Mesothelial cell of epicardium (in vitro differentiated cells): ENCODE measurements around the gene SAXO2. TPM values are rescaled to one million over a fixed set of nuclear protein-coding genes. Genes with fewer than 3 reads are reported as not detected.
"Not testable (repeated sequence)": the region's sequence is repeated elsewhere in the genome, so short reads cannot be mapped to it uniquely, and the experiment has no call there.

ENCODE experiments used
- DNase-seq, 2 experiments: peaks; one replicate each; pipeline ENCODE4 v3.0.0; 2021; ENCODE audit warnings: low spot score in 2 of 2; ENCODE audit not compliant: unreplicated experiment in 2 of 2
- H3K27ac Mint-ChIP-seq: 2 replicates; pipeline ENCODE4 v1.8.0; 2021; ENCODE audit warnings: mixed read lengths
- H3K27me3 Mint-ChIP-seq: 2 replicates; pipeline ENCODE4 v1.8.0; 2021; ENCODE audit warnings: low read depth, mixed read lengths
- H3K36me3 Mint-ChIP-seq: 2 replicates; pipeline ENCODE4 v1.8.0; 2021; ENCODE audit warnings: mixed read lengths
- H3K4me1 Mint-ChIP-seq: 2 replicates; pipeline ENCODE4 v1.8.0; 2021; ENCODE audit warnings: mixed read lengths
- H3K4me3 Mint-ChIP-seq: 2 replicates; pipeline ENCODE4 v1.8.0; 2021; ENCODE audit warnings: mild to moderate bottlenecking, moderate library complexity, mixed read lengths
- H3K9me3 Mint-ChIP-seq: 2 replicates; pipeline ENCODE4 v1.8.0; 2021; ENCODE audit warnings: mixed read lengths
- total RNA-seq: library from RNA; stranded (reverse); gene quantifications from 3 replicates; pipeline ENCODE4 v1.2.1, GENCODE V29; 2021
- TF ChIP-seq, protein P1 (sequence below): fragments of 200-600 bp; sonication (generic); IDR thresholded peaks from one replicate; pipeline ENCODE4 v1.5.0; 2021; ENCODE audit warnings: antibody characterized with exemption; ENCODE audit not compliant: unreplicated experiment

SAXO2 gene
- total RNA-seq, 1 donor from 2014 or later, result 4.3 TPM

- peaks cover 7% of the 10 kb centered on the region for H3K27me3 Mint-ChIP-seq
- H3K27ac Mint-ChIP-seq, result no peak overlapping the region
- DNase-seq, result no peak
- peaks cover 2% of the 10 kb centered on the region for H3K36me3 Mint-ChIP-seq
- no peak overlapping the region for H3K4me3 Mint-ChIP-seq
- peaks cover 10% of the 10 kb centered on the region for H3K9me3 Mint-ChIP-seq
- no peaks in the 10 kb centered on the region for H3K4me1 Mint-ChIP-seq
- TF ChIP-seq, protein P1, sequence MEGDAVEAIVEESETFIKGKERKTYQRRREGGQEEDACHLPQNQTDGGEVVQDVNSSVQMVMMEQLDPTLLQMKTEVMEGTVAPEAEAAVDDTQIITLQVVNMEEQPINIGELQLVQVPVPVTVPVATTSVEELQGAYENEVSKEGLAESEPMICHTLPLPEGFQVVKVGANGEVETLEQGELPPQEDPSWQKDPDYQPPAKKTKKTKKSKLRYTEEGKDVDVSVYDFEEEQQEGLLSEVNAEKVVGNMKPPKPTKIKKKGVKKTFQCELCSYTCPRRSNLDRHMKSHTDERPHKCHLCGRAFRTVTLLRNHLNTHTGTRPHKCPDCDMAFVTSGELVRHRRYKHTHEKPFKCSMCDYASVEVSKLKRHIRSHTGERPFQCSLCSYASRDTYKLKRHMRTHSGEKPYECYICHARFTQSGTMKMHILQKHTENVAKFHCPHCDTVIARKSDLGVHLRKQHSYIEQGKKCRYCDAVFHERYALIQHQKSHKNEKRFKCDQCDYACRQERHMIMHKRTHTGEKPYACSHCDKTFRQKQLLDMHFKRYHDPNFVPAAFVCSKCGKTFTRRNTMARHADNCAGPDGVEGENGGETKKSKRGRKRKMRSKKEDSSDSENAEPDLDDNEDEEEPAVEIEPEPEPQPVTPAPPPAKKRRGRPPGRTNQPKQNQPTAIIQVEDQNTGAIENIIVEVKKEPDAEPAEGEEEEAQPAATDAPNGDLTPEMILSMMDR, result no peak
These were observed 31.6 kb downstream of the SAXO2 start for GRCh38 chr15:82294061-82294690.

DNA sequence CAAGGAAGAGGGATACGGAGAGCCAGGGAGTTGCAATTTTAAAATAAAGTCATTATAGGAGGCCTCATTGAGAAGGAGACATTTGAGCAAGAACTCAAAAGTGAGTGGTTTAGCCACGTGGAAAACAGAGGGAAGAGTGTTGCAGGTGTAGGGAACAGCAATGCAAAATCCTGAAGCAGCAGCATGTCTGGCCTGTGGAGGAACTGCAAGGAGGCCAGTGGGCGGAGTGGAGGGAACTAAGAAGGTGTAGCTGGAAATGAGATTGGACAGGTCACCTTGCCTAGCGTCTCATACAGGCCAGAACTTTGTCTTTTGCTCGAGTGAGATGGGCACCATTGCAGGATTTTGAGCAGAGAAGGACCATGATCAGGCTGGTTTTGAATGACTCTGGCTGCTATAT is 34.9 kb downstream of the SAXO2 start:
- no peak overlapping the region for H3K27ac Mint-ChIP-seq
- no peak for DNase-seq
- TF ChIP-seq, protein P1, result no peak
- no peaks in the 10 kb centered on the region for H3K27me3 Mint-ChIP-seq
- H3K4me3 Mint-ChIP-seq, result no peak overlapping the region
- H3K9me3 Mint-ChIP-seq, result no peaks in the 10 kb centered on the region
- peaks cover 7% of the 10 kb centered on the region for H3K4me1 Mint-ChIP-seq
- no peaks in the 10 kb centered on the region for H3K36me3 Mint-ChIP-seq

DNA sequence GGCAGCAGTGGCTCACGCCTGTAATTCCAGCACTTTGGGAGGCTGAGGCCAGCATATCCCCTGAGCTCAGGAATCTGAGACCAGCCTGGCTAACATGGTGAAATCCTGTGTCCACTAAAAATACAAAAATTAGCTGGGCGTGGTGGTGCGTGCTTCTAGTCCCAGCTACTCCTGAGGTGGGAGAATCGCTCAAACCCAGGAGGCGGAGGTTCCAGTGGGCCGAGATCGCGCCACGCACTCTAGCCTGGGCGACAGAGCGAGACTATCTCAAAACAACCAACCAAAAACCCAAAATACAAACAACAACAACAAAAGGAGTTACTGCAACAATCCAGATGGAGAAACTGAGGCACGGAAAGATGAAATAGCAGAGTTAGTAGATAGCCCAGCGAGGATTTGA is 35.4 kb downstream of the SAXO2 start:
- H3K4me3 Mint-ChIP-seq, result no peak overlapping the region
- no peak for DNase-seq
- no peaks in the 10 kb centered on the region for H3K9me3 Mint-ChIP-seq

DNA sequence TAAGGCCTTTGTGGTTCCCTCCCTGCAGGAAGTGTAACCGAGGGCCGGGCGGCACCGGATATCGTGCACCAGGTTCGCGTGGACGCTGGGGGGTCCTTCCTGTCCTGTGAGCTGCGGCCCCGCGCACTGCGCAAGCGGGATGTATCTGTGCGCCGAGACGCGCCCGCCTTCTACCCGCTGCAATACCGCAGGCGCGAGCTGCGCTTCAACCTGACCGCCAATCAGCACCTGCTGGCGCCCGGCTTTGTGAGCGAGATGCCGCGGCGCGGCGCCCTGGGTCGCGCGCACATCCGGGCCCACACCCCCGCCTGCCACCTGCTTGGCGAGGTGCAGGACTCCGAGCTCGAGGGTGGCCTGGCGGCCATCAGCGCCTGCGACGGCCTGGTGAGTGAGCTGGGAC is 35.9 kb downstream of the SAXO2 start:
- peaks cover 7% of the 10 kb centered on the region for H3K4me1 Mint-ChIP-seq
- TF ChIP-seq, protein P1, result no peak
- no peaks in the 10 kb centered on the region for H3K9me3 Mint-ChIP-seq
- H3K27me3 Mint-ChIP-seq, result no peaks in the 10 kb centered on the region
- H3K27ac Mint-ChIP-seq, result no peak overlapping the region
- H3K36me3 Mint-ChIP-seq, result no peaks in the 10 kb centered on the region
- no peak for DNase-seq
- H3K4me3 Mint-ChIP-seq, result no peak overlapping the region

More for the DNA sequence above, 35.4 kb downstream of the SAXO2 start:
- TF ChIP-seq, protein P1, result no peak
- no peaks in the 10 kb centered on the region for H3K27me3 Mint-ChIP-seq
- H3K36me3 Mint-ChIP-seq, result no peaks in the 10 kb centered on the region
- no peak overlapping the region for H3K27ac Mint-ChIP-seq
- H3K4me1 Mint-ChIP-seq, result peaks cover 7% of the 10 kb centered on the region

GRCh38 chr15:82299511-82299914 is 36.9 kb downstream of the SAXO2 start:
- not testable (repeated sequence) for H3K4me1 Mint-ChIP-seq, H3K27ac Mint-ChIP-seq, H3K4me3 Mint-ChIP-seq, H3K27me3 Mint-ChIP-seq, H3K36me3 Mint-ChIP-seq, H3K9me3 Mint-ChIP-seq
- peak in 1 of 2 experiments; percentile 25 for DNase-seq

DNA sequence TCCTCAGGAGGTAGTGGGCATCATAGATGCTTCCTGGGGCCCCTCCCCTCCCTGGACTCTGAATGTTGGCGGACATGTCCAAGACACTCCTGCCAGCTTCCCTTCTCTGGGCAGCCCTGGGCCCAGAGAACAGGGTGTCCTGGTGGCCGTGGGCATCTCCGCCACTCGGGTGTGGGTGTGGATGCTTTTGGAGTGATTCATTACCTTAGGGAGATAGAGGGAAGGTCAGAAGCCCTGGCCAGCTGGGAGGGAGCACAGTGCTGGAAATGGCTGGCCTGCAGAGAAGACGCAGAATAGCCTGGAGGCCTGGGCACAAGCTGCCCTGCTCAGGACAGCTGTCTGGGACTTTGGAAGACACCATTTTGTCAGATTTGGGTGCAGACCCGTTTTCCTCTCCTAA is 37.7 kb downstream of the SAXO2 start:
- H3K27me3 Mint-ChIP-seq, H3K36me3 Mint-ChIP-seq, H3K4me1 Mint-ChIP-seq, H3K9me3 Mint-ChIP-seq, H3K27ac Mint-ChIP-seq, DNase-seq, H3K4me3 Mint-ChIP-seq: not testable (repeated sequence)

DNA sequence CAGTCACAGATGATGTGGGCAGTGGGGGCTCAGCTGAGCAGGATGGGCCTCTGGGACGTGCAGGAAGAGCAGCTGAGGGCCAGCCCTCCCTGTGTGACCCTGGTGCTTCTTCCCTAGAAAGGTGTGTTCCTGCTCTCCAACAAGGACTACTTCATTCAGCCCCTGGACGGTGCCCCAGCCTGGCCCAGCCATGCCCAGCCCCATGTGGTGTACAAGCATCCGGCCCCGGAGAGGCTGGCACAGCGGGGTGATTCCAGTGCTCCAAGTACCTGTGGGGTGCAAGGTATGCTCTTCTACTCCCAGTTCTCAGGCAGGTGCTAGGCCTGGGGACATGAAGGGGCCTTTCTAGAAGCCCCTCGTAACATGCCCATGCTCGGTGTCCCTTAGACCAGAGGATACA is 38.3 kb downstream of the SAXO2 start:
- Mint-ChIP-seq H3K27me3 (no peaks in the 10 kb centered on the region), H3K4me3 (no peak overlapping the region), H3K9me3 (no peaks in the 10 kb centered on the region), H3K27ac (no peak overlapping the region), H3K4me1 (peaks cover 7% of the 10 kb centered on the region), H3K36me3 (no peaks in the 10 kb centered on the region)
- peak in 1 of 2 experiments; percentile 24 for DNase-seq
- TF ChIP-seq, protein P1, result no peak
